OCI-LY1 (cell line): ENCODE measurements around the gene SUGCT.

Experiments used
- H2AFZ ChIP-seq: fragments of 200-600 bp; sonication (generic), shearing (Covaris generic); 2 replicates; pipeline ENCODE4 v1.6.0; 2014; ENCODE audit warnings: antibody characterized with exemption, mild to moderate bottlenecking, low read length
- H3F3A ChIP-seq: fragments of 200-600 bp; sonication (generic), shearing (Covaris generic); 2 replicates; pipeline ENCODE4 v1.6.0; 2014; ENCODE audit warnings: mild to moderate bottlenecking, antibody characterized with exemption, low read length, moderate library complexity; ENCODE audit not compliant: insufficient read depth
- H3K27ac ChIP-seq: fragments of 200-600 bp; sonication (generic); 2 replicates; pipeline ENCODE4 v1.5.1; 2014; ENCODE audit warnings: low read length, mixed run types, mild to moderate bottlenecking, low read depth; ENCODE audit not compliant: poor library complexity, severe bottlenecking
- H3K27me3 ChIP-seq: fragments of 200-600 bp; sonication (generic); 2 replicates; pipeline ENCODE4 v1.6.0; 2014; ENCODE audit warnings: antibody characterized with exemption, mild to moderate bottlenecking, low read length, moderate library complexity; ENCODE audit not compliant: insufficient read depth
- H3K36me3 ChIP-seq: fragments of 200-600 bp; sonication (generic); 2 replicates; pipeline ENCODE4 v1.6.1; 2014; ENCODE audit warnings: mild to moderate bottlenecking, antibody characterized with exemption, low read length, moderate library complexity, mixed read lengths; ENCODE audit not compliant: insufficient read depth
- H3K4me1 ChIP-seq: fragments of 200-600 bp; sonication (generic); 2 replicates; pipeline ENCODE4 v1.5.1; 2014; ENCODE audit warnings: mild to moderate bottlenecking, low read length, moderate library complexity; ENCODE audit not compliant: insufficient read depth, severe bottlenecking
- H3K4me2 ChIP-seq: fragments of 200-600 bp; sonication (generic), shearing (Covaris generic); 2 replicates; pipeline ENCODE4 v1.6.1; 2014; ENCODE audit warnings: low read length
- H3K4me3 ChIP-seq: fragments of 200-600 bp; sonication (generic); 2 replicates; pipeline ENCODE4 v1.5.1; 2014; ENCODE audit warnings: low read length, low read depth, mild to moderate bottlenecking, mixed read lengths; ENCODE audit not compliant: poor library complexity, severe bottlenecking
- H3K79me2 ChIP-seq: fragments of 200-600 bp; shearing (Covaris generic); 2 replicates; pipeline ENCODE4 v1.6.1; 2016; ENCODE audit warnings: mixed run types, low read length, mixed read lengths; ENCODE audit not compliant: insufficient read depth
- H3K9ac ChIP-seq: fragments of 200-600 bp; sonication (generic), shearing (Covaris generic); 2 replicates; pipeline ENCODE4 v1.6.1; 2014; ENCODE audit warnings: mild to moderate bottlenecking, low read length, mixed read lengths
- H3K9me2 ChIP-seq: fragments of 200-600 bp; sonication (generic), shearing (Covaris generic); 2 replicates; pipeline ENCODE4 v1.6.1; 2014; ENCODE audit warnings: low read depth, mild to moderate bottlenecking, low read length, mixed read lengths
- H3K9me3 ChIP-seq: fragments of 200-600 bp; shearing (Covaris generic); 2 replicates; pipeline ENCODE4 v1.6.1; 2014; ENCODE audit warnings: low read length, mixed read lengths
- H4K20me1 ChIP-seq: fragments of 200-600 bp; sonication (generic), shearing (Covaris generic); 2 replicates; pipeline ENCODE4 v1.6.0; 2016; ENCODE audit warnings: mild to moderate bottlenecking, low read length; ENCODE audit not compliant: insufficient read depth
- CTCF ChIP-seq: fragments of 200-600 bp; sonication (generic), shearing (Covaris generic); IDR thresholded peaks from 2 replicates; pipeline ENCODE4 v1.5.1; 2017; ENCODE audit warnings: mild to moderate bottlenecking, antibody characterized with exemption, low read length, moderate library complexity, mixed read lengths
- EZH2 ChIP-seq: fragments of 200-600 bp; sonication (generic), shearing (Covaris generic); IDR thresholded peaks from 2 replicates; pipeline ENCODE4 v1.8.0; 2017; ENCODE audit warnings: borderline replicate concordance, mixed run types, mild to moderate bottlenecking, antibody characterized with exemption, low read length, moderate library complexity, mixed read lengths

Gene SUGCT

GRCh38 chr7:40733578-40733977 is 598.8 kb downstream of the SUGCT start:
- TF ChIP-seq EZH2 (no peak), CTCF (no peak)
- Histone ChIP-seq H4K20me1 (no peaks in the 10 kb centered on the region), H3K4me1 (no peaks in the 10 kb centered on the region), H3K27me3 (no peaks in the 10 kb centered on the region), H3K4me2 (no peak overlapping the region), H3K79me2 (no peaks in the 10 kb centered on the region), H3K9ac (no peak overlapping the region), H3K9me2 (no peaks in the 10 kb centered on the region), H2AFZ (no peak overlapping the region), H3K9me3 (no peaks in the 10 kb centered on the region), H3F3A (no peaks in the 10 kb centered on the region), H3K27ac (no peak overlapping the region), H3K4me3 (no peak overlapping the region), H3K36me3 (no peaks in the 10 kb centered on the region)

DNA sequence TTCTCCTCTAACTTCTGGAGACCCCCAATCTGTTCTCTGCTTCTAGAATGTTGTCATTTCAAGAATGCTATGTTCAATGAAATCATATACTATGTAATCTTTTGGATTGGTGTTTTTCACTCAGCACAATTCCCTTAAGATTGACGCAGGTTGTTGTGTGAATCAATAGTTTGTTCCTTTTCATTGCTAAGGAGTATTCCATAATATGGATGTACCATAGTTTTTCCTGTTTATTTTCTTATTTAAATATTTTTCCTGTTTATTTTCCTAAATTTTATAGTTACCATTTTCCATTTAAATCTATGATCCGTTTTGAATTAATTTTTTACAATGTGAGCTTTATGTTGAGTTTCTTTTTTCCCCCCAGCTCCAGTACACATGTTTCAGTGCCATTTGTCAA is 604.5 kb downstream of the SUGCT start:
- Histone ChIP-seq H4K20me1 (no peaks in the 10 kb centered on the region), H3K4me3 (no peak overlapping the region), H2AFZ (no peak overlapping the region), H3K4me2 (no peak overlapping the region), H3F3A (no peaks in the 10 kb centered on the region), H3K27ac (no peak overlapping the region), H3K9me3 (no peaks in the 10 kb centered on the region), H3K9me2 (no peaks in the 10 kb centered on the region; the same call in 1 of the 2 replicates), H3K4me1 (no peaks in the 10 kb centered on the region), H3K36me3 (no peaks in the 10 kb centered on the region), H3K9ac (no peak overlapping the region), H3K27me3 (no peaks in the 10 kb centered on the region), H3K79me2 (no peaks in the 10 kb centered on the region)
- TF ChIP-seq EZH2 = no peak
- TF ChIP-seq CTCF = no peak

DNA sequence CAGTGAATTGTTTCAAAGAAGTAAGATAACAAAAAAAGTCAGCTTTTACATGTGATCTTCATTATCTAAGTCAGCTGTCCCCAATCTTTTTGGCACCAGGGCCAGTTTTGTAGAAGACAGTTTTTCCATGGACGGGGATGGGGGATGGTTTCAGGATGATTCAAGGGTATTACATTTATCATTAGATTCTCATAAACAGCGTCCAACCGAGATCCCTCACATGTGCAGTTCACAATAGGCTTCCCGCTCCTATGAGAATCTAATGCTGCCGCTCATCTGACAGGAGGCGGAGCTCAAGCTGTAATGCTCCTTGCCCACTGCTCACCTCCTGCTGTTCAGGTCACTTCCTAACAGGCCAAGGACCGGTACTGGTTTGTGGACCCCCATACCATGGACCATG is 607.5 kb downstream of the SUGCT start:
- Histone ChIP-seq H2AFZ (no peak overlapping the region), H3K36me3 (no peaks in the 10 kb centered on the region), H3K4me2 (no peak overlapping the region), H4K20me1 (no peaks in the 10 kb centered on the region), H3F3A (no peaks in the 10 kb centered on the region), H3K27ac (no peak overlapping the region), H3K9ac (no peak overlapping the region), H3K4me3 (no peak overlapping the region), H3K27me3 (no peaks in the 10 kb centered on the region), H3K9me3 (no peaks in the 10 kb centered on the region), H3K9me2 (no peaks in the 10 kb centered on the region; the same call in 1 of the 2 replicates), H3K4me1 (no peaks in the 10 kb centered on the region), H3K79me2 (no peaks in the 10 kb centered on the region)
- no peak for TF ChIP-seq CTCF
- no peak for TF ChIP-seq EZH2
